Endothelial cell of umbilical vein (primary cell): Measurements from ENCODE around the gene MTMR3. TPM values are rescaled to one million over a fixed set of nuclear protein-coding genes. Genes with fewer than 3 reads are reported as not detected.

Experiments
- BruUV-seq: library from RNA; stranded (reverse); fragments of 400-500 nt; replicated peaks from 2 replicates; lab custom pipeline; 2021; lab: Mats Ljungman, UMichigan
- CTCF ChIA-PET: fragments of 300-600, 350-600 bp; sonication (Branson Sonifier 250); formaldehyde crosslinking; loops from one replicate; lab custom pipeline; 2021; ENCODE audit warnings: antibody characterized with exemption, inconsistent platforms; lab: Charles Lee
- POLR2A ChIA-PET: fragments of 300-600, 350-600 bp; sonication (Branson Sonifier 250); formaldehyde crosslinking; loops from one replicate; lab custom pipeline; 2021; ENCODE audit warnings: antibody characterized with exemption, inconsistent platforms; lab: Charles Lee
- DNase-seq: peaks from one replicate; pipeline ENCODE4 v3.0.0-alpha.2; 2011; ENCODE audit warnings: low read depth, low spot score
- FAIRE-seq: peaks from 2 replicates; lab custom pipeline; 2011; peaks lifted over from hg19 to GRCh38; lab: Jason Lieb, UNC
- H2AFZ ChIP-seq: 2 replicates; pipeline ENCODE4 v1.6.0; 2012; ENCODE audit warnings: low read depth, low read length, control low read depth, inconsistent platforms
- H3K27ac ChIP-seq: 2 replicates; pipeline ENCODE4 v1.5.1; 2011; ENCODE audit warnings: low read depth, mild to moderate bottlenecking, control low read depth, low read length, moderate library complexity; ENCODE audit not compliant: insufficient read depth
- H3K27me3 ChIP-seq, 2 experiments: 2 replicates each; pipeline versions ENCODE4 v1.6.0 to v1.6.1; 2011; ENCODE audit warnings: low read length in 2 of 2, mixed read lengths in 1 of 2; ENCODE audit not compliant: control insufficient read depth in 2 of 2, insufficient read depth in 2 of 2
- H3K36me3 ChIP-seq, 2 experiments: 2 replicates in 1 of 2; 3 replicates in 1 of 2; pipeline ENCODE4 v1.5.1; 2011; ENCODE audit warnings: low read length in 2 of 2, mild to moderate bottlenecking in 1 of 2, moderate library complexity in 1 of 2; ENCODE audit not compliant: control insufficient read depth in 2 of 2, insufficient read depth in 2 of 2; ENCODE audit errors: extremely low read depth in 1 of 2
- H3K4me1 ChIP-seq: 3 replicates; pipeline ENCODE4 v1.5.1; 2011; ENCODE audit warnings: mild to moderate bottlenecking, low read length; ENCODE audit not compliant: control insufficient read depth, insufficient read depth; ENCODE audit errors: extremely low read depth
- H3K4me2 ChIP-seq: 2 replicates; pipeline ENCODE4 v1.6.1; 2011; ENCODE audit warnings: low read length, control low read depth, mixed read lengths; ENCODE audit not compliant: insufficient read depth
- H3K4me3 ChIP-seq, 3 experiments: fragments of 200-600 bp in 1 of 3; sonication (generic), shearing (Covaris generic) in 1 of 3; replicated peaks in 1 of 3; 2 replicates each; pipeline ENCODE4 v1.5.1; 2011 to 2016; ENCODE audit warnings: control low read depth in 3 of 3, low read length in 3 of 3, mild to moderate bottlenecking in 2 of 3, inconsistent platforms in 1 of 3, low read depth in 1 of 3, moderate library complexity in 1 of 3; ENCODE audit not compliant: insufficient read depth in 1 of 3
- H3K79me2 ChIP-seq: 2 replicates; pipeline ENCODE4 v1.6.0; 2012; ENCODE audit warnings: low read length, inconsistent platforms; ENCODE audit not compliant: control insufficient read depth, insufficient read depth
- H3K9ac ChIP-seq: replicated peaks from 2 replicates; pipeline ENCODE3; 2011; ENCODE audit warnings: low read length, control low read depth; ENCODE audit not compliant: insufficient read depth; ENCODE audit errors: extremely low read depth
- H3K9me1 ChIP-seq: replicated peaks from 3 replicates; pipeline ENCODE4 v1.6.0; 2011; ENCODE audit warnings: mild to moderate bottlenecking, low read length; ENCODE audit not compliant: control insufficient read depth, insufficient read depth; ENCODE audit errors: extremely low read depth
- H3K9me3 ChIP-seq: replicated peaks from 2 replicates; pipeline ENCODE4 v1.5.1; 2012; ENCODE audit warnings: low read length, inconsistent platforms; ENCODE audit not compliant: control insufficient read depth, insufficient read depth
- H4K20me1 ChIP-seq: replicated peaks from 2 replicates; pipeline ENCODE3; 2011; ENCODE audit warnings: mild to moderate bottlenecking, low read length; ENCODE audit not compliant: control insufficient read depth, insufficient read depth; ENCODE audit errors: extremely low read depth
- EZH2 ChIP-seq: IDR thresholded peaks from 2 replicates; pipeline ENCODE4 v1.6.1; 2012; ENCODE audit warnings: borderline replicate concordance, low read depth, mild to moderate bottlenecking, moderate library complexity, low read length, inconsistent platforms; ENCODE audit not compliant: severe bottlenecking
- FOS ChIP-seq: IDR thresholded peaks from 2 replicates; pipeline ENCODE4 v1.6.1; 2011; ENCODE audit warnings: mild to moderate bottlenecking, low read length, moderate library complexity, borderline replicate concordance; ENCODE audit not compliant: insufficient read depth
- GATA2 ChIP-seq: IDR thresholded peaks from 2 replicates; pipeline ENCODE4 v1.7.0; 2011; ENCODE audit warnings: low read depth, mild to moderate bottlenecking, moderate library complexity, mixed read lengths, low read length; ENCODE audit not compliant: insufficient read length, insufficient read depth
- JUN ChIP-seq: IDR thresholded peaks from 2 replicates; pipeline ENCODE4 v1.6.1; 2011; ENCODE audit warnings: borderline replicate concordance, low read depth; ENCODE audit not compliant: insufficient read length, insufficient read depth
- MAX ChIP-seq: IDR thresholded peaks from 2 replicates; pipeline ENCODE4 v1.6.1; 2011; ENCODE audit not compliant: insufficient read depth, insufficient read length
- MYC ChIP-seq: IDR thresholded peaks from one replicate; pipeline ENCODE4 v1.6.1; 2011; ENCODE audit warnings: mild to moderate bottlenecking, low read depth, low read length
- POLR2A ChIP-seq: IDR thresholded peaks from 2 replicates; pipeline ENCODE4 v1.6.1; 2012; ENCODE audit warnings: low read depth, mild to moderate bottlenecking, control low read depth, low read length
- POLR2AphosphoS5 ChIP-seq: IDR thresholded peaks from 2 replicates; pipeline ENCODE4 v1.6.1; 2012; ENCODE audit warnings: low read depth, mild to moderate bottlenecking, control low read depth, low read length, moderate library complexity; ENCODE audit not compliant: insufficient read depth
- dilution Hi-C: fragments of 300-500 bp; cut with MboI; formaldehyde crosslinking; loops from one replicate; pipeline ENCODE4 v1.15.0; 2019; ENCODE audit warnings: low sequenced_read_pairs; ENCODE audit not compliant: extremely low pct_ligation_motif_present
- intact Hi-C: fragments of 100-400 bp; cut with micrococcal nuclease; formaldehyde crosslinking; loops from one replicate; pipeline ENCODE4 v1.10.0; 2022
- polyA plus RNA-seq, 4 experiments: library from polyadenylated mRNA; depleted of rRNA in 3 of 4; stranded (reverse) in 3 of 4; unstranded in 1 of 4; fragments of >200 nt; gene quantifications; 2 replicates each; pipeline versions ENCODE4 v1.2.1 to v1.2.3, GENCODE V29; 2011 to 2012; ENCODE audit warnings: missing spikeins in 1 of 4
- total RNA-seq: library from RNA; stranded (reverse); gene quantifications from 2 replicates; pipeline ENCODE4 v1.2.3, GENCODE V29; 2021
- TF ChIP-seq, protein P1 (sequence below), 2 donors: IDR thresholded peaks; 1 replicate in 1 of 2; 2 replicates in 1 of 2; pipeline ENCODE4 v1.5.1; 2011; ENCODE audit warnings: low read length in 2 of 2, mild to moderate bottlenecking in 2 of 2, moderate library complexity in 2 of 2, control low read depth in 1 of 2, inconsistent platforms in 1 of 2, low read depth in 1 of 2; ENCODE audit not compliant: insufficient read depth in 1 of 2; ENCODE audit errors: extremely low read depth in 1 of 2

MTMR3 gene
- total and polyA plus RNA-seq, 2 donors (not counting 3 experiments of a cell fraction or from before 2014, with no cell fraction given): 30.1 to 36.5 TPM

GRCh38 chr22:30031764-30032455, 148.9 kb downstream of the MTMR3 start:
- H2AFZ ChIP-seq: no peak overlapping the region
- no peak overlapping the region for H3K4me2 ChIP-seq
- H3K4me3 ChIP-seq: no peak overlapping the region
- no peak for DNase-seq
- H3K9me1 ChIP-seq: no peaks in the 10 kb centered on the region
- no peak for FAIRE-seq
- peaks cover 0 to 3% of the 10 kb centered on the region in 2 experiments for H3K36me3 ChIP-seq
- no peaks in the 10 kb centered on the region for H4K20me1 ChIP-seq
- no peak overlapping the region for H3K9ac ChIP-seq
- no peaks in the 10 kb centered on the region for H3K79me2 ChIP-seq
- dilution Hi-C loops (no loop called here), intact Hi-C loops (no loop called here)
- H3K9me3 ChIP-seq: no peaks in the 10 kb centered on the region
- H3K4me1 ChIP-seq: no peaks in the 10 kb centered on the region
- H3K27me3 ChIP-seq: no peaks in the 10 kb centered on the region
- ChIA-PET CTCF (no interaction called here), POLR2A (no interaction called here)
- no peak overlapping the region for H3K27ac ChIP-seq
- no TSS peak for BruUV-seq
- TF ChIP-seq EZH2: no peak
- no peak for TF ChIP-seq FOS
- no peak for TF ChIP-seq POLR2A
- no peak for TF ChIP-seq MAX
- TF ChIP-seq GATA2: no peak
- TF ChIP-seq JUN: no peak
- TF ChIP-seq, protein P1, sequence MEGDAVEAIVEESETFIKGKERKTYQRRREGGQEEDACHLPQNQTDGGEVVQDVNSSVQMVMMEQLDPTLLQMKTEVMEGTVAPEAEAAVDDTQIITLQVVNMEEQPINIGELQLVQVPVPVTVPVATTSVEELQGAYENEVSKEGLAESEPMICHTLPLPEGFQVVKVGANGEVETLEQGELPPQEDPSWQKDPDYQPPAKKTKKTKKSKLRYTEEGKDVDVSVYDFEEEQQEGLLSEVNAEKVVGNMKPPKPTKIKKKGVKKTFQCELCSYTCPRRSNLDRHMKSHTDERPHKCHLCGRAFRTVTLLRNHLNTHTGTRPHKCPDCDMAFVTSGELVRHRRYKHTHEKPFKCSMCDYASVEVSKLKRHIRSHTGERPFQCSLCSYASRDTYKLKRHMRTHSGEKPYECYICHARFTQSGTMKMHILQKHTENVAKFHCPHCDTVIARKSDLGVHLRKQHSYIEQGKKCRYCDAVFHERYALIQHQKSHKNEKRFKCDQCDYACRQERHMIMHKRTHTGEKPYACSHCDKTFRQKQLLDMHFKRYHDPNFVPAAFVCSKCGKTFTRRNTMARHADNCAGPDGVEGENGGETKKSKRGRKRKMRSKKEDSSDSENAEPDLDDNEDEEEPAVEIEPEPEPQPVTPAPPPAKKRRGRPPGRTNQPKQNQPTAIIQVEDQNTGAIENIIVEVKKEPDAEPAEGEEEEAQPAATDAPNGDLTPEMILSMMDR (IDR thresholded peaks at IDR 0.05; ENCODE audit: extremely low read depth in 1 of 2, insufficient read depth in 1 of 2, low read depth in 1 of 2, low read length in 2 of 2): no peak
- no peak for TF ChIP-seq MYC
- TF ChIP-seq POLR2AphosphoS5: no peak
